ENCODE measurements around the gene PTPRM.

DNA sequence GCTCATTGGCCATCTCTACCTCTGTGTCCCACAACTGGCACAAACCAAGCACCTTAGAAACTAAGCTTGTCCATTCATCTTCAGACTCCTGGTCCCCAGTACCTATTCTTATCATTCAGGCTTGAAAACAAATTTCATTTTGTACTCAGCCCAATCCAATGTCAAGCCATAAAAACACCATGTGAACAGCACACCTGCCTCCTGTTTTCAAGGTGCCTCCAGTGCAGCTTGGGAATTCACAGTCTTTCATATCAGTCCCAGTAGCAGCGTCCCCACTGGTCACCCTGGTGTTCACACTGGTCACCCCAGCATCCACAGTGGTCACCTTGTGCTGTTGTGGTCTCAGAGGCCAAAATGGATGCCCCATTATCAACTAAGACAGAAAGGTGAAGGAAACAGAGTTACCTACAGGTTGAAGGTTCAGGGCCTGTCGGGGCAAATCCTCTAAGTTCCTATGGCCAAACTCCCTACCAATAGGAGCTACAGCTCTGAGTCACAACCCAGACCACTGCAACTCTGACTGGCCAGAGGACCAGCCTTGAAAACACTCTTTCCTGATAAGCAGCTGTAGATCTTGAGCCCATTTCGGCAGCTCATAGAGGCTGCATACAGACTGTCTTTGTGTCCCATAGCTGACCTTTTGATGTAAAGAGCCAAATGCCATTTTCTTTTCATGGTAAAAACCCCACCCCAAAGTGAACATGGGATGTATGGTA, 782.6 kb downstream of the PTPRM start:
- TF ChIP-seq POLR2AphosphoS5 (IDR thresholded peaks at IDR 0.05; ENCODE audit: low read depth, low read length): no peak
- TF ChIP-seq CHD1 (IDR thresholded peaks at IDR 0.05; ENCODE audit: low read depth, low read length): no peak
- TF ChIP-seq POLR2A (IDR thresholded peaks at IDR 0.05; ENCODE audit: control extremely low read depth in 1 of 2, low read depth in 2 of 2, low read length in 2 of 2): no peak
- no peak for TF ChIP-seq EZH2 (IDR thresholded peaks at IDR 0.05; ENCODE audit: low read depth, low read length, severe bottlenecking)
- TF ChIP-seq YY1 (IDR thresholded peaks at IDR 0.05; ENCODE audit: low read depth, low read length): no peak
- TF ChIP-seq JUND (IDR thresholded peaks at IDR 0.05; ENCODE audit: low read length): no peak
- no peak for TF ChIP-seq EP300 (IDR thresholded peaks at IDR 0.05; ENCODE audit: borderline replicate concordance in 1 of 2, low read depth in 2 of 2, low read length in 2 of 2)
- no peak for TF ChIP-seq MAFK (IDR thresholded peaks at IDR 0.05; ENCODE audit: low read depth, low read length)
- no peak for TF ChIP-seq CTCF (IDR thresholded peaks at IDR 0.05; ENCODE audit: control extremely low read depth in 1 of 3, insufficient read depth in 1 of 3, low read depth in 1 of 3, low read length in 3 of 3)
- TF ChIP-seq ZNF274 (IDR thresholded peaks at IDR 0.05; ENCODE audit: borderline replicate concordance, extremely low read depth, low read length): no peak
- TF ChIP-seq SP1 (IDR thresholded peaks at IDR 0.05; ENCODE audit: low read depth, low read length): no peak
- TF ChIP-seq SIRT6 (IDR thresholded peaks at IDR 0.05; ENCODE audit: low read length): no peak
- no peak for TF ChIP-seq TEAD4 (IDR thresholded peaks at IDR 0.05; ENCODE audit: low read depth, low read length)
- TF ChIP-seq FOSL1 (IDR thresholded peaks at IDR 0.05; ENCODE audit: insufficient read depth, low read depth, low read length): no peak
